GM19035 (cell line): Measurements from ENCODE around the gene DAD1.

Experiments used
- ATAC-seq: cut with Tn5 transposase; IDR thresholded peaks from one replicate; pipeline ENCODE4 v1.9.1; 2021; ENCODE audit not compliant: unreplicated experiment

The DAD1 gene

DNA sequence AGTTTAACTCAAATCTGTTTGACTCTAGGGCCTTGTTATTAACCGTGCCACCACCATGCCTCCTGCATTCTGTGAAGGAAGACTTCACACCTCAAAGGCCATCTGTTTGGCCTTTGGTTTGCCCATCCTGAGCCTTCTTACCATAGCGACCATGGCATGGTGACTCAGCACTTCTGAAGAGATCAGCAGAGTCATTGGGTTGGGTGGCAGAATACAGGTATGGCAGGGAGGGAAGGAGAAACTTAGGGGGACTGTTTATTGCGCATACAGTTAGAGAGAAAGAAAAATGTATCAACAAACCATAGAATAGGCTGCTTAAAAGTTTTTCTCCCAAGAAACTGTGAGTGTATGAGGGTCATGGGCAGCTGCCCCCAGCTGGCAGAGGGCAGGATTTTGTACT lies 49.2 kb downstream of the DAD1 start:
- no peak for ATAC-seq

DNA sequence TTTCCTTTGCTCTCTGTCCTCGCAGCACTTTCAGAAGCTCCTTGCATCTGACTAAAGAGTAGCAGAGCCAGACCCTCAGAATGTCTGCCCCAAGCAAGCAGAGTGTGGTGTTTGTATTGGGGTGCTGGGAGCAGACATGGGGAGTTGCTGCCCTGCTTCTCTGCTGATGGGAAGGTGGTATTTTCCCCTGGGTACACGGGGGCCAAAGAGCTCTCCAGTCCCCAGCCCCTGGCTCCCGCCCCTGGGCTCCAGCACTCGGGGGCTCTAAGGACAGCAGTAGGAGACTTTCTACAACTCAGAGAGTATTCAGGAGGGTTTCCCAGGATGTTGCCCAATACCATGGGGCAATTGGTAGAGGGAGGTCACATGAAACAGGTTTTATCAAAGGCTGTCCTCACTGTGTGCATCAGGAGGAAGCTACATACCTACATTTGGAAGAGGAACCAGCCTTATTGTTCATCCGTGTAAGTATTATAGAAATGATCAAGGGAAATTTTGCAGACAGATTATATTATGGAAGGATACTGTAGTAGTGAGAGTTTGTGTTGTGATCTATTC lies 50.3 kb downstream of the DAD1 start:
- ATAC-seq, result no peak

DNA sequence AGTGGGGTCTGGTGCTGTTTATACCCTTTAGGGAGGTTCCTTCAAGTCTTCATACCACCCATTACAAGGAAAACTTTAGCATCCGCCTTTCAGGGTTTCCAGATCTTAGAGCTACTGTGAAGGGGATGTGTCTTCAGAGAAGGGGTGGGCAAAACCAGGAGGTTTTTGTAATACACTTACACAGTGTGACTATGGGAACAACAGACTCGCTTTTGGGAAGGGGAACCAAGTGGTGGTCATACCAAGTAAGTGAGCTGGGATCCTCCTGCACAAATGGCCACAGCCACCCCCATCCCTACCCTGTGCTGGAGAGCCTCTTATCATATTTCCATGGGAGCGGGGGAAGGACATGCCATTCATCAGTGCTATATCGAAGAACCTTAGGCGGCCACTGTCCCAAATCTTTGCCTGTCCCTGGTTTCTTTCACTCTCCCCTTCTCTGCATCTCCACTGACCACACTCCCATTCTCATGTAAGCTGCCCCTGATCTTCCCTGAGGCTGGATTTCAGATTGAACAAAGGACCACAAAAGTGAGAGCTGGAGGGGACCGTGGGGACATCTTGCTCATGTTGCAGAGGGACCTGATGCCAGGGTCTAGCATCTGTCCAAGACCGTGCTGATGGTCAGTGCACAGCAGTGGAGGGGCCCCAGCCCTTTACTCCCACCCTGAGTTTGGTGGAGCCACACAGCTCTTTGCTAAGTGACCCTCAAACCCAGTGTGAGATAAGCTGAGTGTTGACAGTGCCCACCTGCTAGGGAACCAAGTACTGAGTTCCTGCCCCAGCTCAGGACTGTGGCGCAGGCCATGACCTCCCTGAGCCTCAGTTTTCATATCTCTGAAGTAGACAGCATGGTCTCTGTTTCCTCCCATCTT lies 51.4 kb downstream of the DAD1 start:
- ATAC-seq, result no peak

DNA sequence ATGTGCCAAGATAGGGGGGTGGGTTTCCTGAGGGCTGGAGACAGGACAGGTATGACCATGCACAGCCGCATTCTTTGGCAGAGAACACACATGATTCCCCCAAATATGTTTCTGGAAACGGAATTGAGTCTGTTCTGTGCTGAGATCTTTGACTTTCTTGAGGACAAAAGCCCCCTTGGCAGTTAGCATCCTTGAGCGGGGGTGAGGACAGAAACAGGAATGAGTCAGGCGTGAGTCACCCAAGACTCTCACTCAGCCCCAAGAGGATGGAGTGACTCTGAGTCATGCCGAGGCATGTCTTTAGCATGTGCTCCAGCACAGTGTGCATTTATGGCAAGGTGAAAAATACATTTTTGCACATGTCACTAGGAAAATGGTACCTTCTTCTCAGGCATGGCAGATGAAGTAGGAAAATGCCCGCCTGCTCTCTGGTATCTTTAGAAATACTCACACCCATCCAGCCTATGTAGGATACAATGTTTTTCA lies 52.1 kb downstream of the DAD1 start:
- ATAC-seq, result peak; percentile 76

DNA sequence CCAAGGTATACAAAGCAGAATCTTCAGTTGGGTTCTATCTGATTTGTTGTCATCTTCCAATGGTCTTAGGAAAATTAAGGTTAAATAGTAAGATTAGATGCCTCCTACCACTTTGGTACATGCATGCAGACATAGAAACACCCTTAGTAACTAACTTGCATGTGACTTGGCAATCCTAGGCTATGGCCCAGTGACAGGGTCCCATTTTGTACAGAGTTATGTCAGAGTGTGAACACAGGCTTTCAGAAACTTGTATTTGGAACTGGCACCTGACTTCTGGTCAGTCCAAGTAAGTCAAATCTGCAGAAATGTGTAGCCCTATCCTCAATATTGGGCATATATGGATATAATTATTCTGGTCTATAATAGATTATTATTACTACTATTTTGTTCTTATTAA lies 53.1 kb downstream of the DAD1 start:
- ATAC-seq, result no peak

DNA sequence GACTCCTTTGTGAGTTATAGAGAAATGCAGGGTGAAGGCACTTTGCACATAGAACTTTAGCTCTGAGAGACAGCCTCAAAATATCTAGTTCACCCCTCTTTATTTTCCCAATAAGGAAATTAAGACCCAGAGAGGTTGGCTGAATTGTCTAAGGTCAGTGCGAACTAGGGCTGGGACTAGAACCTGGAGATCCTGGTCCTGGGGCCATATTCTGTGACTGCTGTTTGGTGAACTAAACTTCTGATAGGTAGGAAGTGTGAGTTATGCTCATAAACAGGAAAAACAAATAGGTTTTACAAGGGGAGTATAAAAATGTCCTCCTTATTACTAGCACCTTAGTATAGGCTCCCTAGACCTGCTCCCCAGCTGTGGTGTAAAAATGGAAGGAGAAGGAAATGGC lies 53.9 kb downstream of the DAD1 start:
- no peak for ATAC-seq

DNA sequence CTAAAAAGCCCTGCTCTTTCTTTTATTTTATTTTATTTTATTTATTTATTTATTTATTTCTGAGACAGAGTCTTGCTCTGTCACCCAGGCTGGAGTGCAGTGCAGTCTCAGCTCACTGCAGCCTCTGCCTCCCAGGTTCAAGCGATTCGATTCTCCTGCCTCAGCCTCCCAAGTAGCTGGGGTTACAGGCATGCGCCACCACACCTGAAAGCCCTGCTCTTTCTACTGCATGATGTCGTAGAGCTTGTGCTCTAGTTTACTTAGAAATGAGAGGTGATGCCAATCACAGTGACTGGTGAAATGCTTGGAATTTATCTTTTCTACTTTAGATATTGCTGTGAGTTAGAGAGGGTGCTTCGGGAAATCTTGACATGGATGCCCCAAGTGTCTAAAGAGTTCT lies 54.5 kb downstream of the DAD1 start:
- ATAC-seq, result no peak

DNA sequence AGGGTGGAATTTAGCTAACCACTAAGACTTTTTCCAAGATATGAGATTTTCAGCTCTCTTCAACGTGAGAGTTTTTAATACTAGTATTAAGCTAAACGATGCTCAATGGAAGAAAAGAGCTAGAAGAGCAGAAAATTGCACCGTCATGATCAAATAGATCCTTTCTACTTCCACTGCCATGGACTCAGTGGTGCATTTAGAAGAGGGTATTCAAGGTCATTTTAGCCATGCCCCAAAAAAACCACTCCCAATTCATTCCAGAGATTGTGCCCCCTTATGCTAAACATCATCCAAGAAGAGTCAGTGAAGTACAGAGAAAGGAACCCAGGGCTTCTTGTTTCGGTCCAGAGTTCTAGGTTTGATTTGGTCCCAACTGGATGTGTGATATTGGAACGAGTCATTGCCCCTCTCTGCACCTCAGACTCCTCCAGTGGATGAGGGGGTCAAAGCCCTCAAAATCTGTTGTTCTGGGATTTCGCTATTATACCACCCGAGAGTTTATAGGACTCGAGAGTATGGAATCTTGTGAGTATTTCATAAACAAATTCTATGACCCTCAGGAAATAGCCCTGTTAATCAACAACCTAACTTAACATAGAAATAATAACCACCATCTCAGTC lies 55.2 kb downstream of the DAD1 start:
- ATAC-seq, result no peak

DNA sequence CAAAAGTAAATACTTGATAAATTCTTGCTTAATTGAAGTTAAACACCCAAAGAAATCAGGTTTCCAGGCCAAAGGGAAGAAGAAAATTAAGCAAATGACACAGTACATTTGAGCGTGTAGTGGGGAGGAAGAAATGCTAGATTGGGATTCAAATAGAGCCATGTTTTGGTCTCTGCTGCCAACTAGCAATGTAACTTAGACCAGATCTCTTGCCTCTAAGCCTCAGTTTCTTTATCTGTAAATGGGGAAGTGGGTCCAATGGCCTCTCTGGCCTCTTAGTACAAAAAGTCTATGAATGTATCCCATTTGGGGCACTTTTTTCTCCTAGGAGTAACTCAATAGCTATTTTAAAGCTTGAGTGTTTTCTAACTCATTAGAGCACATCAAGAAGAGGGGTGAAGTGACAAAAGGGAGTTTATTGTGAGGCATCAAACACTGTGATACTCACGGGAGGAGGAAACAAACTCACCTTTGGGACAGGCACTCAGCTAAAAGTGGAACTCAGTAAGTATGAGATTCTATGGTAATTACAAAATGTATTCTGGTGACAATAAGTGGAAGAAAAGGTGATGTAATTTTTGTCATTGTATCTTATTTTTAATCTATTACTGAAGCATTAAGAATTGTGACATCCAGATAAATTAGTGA lies 55.8 kb downstream of the DAD1 start:
- no peak for ATAC-seq

DNA sequence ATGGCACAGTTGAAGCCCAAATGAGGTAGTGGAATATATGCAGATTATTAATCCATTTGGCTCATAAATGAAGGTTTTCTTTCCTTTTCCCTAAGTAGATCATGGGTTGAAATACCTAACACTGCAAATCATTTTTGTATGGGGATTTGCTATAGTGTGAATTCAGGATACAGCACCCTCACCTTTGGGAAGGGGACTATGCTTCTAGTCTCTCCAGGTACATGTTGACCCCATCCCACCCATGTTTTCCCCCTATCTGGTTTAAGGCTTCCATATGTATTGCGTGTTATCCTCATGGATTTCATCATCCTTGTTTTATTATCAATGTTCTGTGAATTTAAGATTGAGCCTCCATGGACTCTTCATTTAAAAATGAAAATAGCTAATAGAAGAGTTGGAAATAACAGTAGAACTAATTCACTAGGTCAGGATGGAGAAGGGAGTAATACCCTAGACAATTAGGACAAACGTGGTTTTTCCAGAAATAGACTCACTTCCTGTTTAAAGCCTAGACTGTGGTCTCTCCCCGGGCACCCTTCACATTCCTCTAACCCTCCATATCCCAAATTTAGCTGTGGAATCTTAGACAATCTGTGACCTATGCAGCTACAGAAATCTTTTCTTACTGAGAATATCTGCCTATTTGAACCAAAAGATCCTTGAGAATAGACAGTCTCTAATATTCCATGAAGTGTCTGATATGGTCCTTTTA lies 56.5 kb downstream of the DAD1 start:
- ATAC-seq, result no peak

DNA sequence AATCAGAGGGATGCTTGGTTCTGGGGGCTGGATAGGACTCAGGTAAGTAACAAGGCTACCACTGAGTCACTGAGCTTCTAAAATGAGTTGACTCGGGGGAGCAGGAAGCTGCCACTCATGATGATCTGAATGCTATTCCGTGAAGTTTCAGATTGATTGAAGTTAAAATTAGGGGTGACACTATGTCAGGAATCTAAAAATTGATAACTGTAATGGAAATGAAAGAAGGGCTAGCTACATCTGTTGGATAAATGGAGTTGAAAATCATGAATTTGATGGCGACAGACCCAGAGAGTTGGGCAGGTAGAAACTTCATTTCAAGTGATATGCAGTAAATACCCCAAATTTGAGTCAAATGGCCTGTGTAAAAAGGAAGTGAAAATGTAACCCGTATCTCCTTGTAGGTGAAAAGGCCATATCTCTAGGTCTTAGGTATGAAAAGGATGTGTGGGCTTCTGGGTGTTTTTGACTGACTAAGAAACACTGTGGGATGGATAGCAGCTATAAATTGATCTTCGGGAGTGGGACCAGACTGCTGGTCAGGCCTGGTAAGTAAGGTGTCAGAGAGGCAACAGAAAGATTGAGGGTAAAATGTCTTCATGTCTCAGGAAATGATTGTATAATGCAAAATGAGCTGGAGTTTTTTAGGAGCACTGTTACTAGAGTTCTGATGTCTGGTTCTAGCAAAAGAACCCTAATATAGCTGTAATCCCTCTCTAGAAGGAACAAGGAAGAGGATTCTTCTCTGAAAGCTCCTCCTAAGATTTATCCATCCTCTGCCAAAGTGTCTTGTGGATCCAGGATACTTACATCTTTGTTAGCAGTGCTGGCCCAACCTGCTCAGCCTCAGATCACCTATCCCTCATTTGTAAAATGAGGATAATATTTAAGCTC lies 57.3 kb downstream of the DAD1 start:
- peak; percentile 79 for ATAC-seq

DNA sequence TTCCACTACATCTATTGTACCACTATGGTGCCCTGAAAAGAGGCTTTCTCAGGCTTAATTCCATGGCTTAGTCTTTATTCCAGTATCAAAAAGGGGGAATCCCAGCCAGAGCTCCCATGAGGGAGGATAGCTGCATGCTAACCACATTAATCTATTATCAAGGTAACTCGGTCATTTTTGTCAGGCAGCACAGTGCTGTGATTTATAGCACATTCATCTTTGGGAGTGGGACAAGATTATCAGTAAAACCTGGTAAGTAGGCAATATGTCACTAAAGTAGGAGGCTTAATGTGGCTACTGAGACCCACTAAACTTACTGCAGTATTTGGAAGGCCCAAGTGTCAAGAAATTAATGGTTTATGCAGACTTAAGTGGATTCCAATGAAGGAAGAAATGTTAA lies 58.9 kb downstream of the DAD1 start:
- no peak for ATAC-seq

DNA sequence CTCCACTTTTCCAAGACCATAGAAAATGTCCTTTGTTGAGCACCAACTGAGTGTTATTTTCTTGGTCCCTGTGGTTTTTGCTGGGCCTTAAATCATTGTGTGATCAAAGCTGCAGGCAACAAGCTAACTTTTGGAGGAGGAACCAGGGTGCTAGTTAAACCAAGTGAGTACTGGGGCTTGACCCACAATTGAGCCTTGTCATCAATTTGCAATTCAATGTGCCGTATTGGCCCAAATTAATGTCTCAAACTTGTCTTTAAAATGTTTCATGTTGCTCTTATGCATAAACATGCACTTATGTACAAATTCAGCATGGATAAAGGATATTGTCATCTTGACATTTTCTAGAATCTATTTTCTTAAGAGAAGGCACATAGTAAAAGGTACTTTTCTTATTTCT lies 62.3 kb downstream of the DAD1 start:
- no peak for ATAC-seq

DNA sequence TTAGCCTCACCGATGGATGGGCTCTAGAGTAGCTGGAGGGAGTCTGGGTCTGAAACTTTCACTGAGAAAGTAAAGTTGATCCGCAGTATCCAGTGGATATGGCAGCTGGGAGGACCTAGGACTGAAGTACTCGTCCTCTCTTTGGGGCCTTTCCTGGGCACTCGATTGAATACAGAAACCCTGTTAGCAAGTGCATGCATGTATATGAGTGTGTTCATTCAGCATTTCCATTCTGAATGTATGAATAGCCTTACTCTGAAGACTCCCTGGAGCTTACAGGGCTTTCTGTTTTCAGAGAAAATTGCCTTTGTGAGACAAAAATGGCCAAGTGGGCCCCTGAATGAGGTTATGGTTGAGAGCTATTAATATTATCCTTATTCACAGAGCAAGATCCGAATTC lies 62.8 kb downstream of the DAD1 start:
- ATAC-seq, result no peak

DNA sequence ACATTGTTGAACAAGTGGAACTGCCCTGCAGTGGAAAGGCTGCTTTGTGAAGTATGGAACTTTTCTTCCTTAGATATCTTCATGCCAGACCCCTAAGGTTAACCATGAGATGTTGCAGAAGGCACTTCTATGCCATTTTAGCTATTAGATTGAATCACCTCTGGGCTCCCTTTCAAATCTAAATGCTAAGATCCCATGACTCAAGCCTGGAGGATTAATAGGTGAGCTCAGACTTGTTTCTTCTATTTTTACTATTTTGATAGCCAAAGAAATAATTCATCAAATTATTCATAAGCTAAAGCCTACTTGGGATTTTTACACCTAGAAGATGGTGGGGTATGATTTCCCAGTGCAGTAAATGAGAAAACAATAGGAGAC lies 64.3 kb downstream of the DAD1 start:
- ATAC-seq, result no peak

DNA sequence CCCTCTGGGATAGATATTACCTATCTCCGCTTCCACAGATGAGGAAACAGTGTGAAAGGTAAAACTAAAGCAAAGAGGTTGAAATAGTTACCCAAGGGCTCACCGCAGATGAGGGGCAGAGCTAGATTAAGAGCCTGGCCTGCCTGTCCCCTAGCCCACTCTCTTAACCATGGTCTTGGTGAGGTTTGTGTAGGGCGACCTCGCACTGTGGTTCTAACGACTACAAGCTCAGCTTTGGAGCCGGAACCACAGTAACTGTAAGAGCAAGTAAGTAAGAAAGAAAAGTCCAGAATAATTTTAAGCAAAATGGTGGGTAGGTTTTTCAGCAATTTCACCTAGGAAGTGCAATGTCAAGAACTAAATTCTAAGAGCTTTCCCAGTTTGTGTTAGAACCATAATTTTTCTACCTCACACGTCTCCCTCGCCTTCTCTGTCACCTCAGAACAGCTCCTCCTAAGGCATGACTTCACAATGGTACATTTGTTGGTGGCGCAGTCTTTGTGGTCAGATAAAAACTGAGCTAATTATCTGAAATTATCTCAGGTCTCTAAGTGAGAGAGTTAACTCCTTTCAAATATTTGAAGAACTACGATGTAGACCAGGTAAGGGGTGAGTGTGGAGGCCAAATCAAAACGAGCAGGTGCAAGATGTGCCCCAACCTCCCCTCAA lies 64.8 kb downstream of the DAD1 start:
- no peak for ATAC-seq

DNA sequence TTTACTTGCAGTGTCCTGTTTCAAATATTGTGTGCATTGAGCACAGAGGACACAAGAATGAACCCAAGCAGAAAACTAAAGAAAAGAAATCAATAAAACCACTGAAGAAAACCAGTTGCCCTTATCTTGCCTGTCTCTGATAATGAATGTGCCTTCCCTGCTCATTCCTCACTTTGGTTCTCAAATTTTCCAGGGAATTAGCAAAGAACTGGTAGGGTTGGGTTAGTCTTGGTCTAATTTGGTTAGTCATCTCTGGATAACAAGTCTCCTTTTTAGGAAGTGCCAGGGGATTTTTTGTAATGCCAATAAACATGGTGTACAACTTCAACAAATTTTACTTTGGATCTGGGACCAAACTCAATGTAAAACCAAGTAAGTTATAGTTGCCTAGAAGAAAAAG lies 65.7 kb downstream of the DAD1 start:
- no peak for ATAC-seq

DNA sequence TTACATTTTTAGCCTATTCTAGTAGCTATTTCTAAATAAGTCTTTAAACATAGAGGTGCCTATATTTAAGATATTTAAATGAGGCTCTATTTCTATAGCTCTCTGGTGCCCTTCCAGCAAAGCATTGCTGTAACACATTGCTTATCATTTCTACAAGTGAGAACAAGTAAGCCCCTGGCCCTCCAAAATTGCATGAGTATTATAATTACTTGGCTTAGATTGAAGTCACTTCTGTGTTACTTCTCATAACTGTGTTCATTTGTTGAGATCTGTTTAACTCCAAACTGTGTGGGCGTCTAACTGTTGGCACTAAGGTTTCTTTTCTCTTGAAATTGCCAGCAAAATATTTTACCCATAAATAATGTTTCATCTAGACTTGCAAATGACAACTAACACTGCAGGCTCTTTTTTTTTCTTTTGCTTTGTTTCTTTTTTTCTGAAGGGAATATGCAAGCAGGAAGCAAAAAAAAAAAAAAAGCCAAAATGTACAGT lies 66.5 kb downstream of the DAD1 start:
- no peak for ATAC-seq

DNA sequence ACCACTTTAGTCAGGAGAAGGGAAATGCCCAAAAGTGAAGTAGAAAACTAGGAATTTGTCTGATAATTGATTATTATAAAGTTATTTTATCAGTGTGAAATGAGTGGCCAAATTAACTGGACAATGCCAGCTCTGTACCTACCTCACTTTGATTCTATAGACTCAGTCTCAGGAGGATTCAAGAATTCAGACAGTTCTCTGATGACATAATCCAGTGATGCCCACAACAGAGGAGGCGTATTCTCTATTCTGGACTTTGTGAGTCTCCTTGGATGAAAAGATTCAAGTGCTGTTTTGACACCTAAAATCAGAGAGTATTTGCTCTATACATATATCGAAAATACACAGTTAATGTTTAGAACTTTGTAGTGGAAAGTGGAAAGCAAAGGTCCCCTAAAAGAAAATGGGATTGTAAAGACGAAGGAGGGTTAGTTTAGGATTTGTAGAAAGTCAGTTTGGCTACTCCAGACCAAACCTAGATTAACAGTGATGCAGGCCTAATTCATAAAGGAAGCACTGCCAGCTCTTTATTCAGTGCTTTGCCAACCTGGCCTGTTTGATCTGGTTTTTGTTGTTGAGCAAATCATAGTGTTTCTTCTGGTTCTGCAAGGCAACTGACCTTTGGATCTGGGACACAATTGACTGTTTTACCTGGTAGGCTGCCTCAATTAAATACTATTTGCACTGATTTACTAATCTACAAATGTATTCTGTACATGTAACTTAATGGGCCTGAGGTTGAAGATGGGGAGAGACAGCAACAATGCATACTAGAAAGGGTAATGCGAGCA lies 67.4 kb downstream of the DAD1 start:
- ATAC-seq, result no peak
